Sigmoid colon (tissue), 3 donors: Measurements from ENCODE around the gene P3H2.

Source experiments
- POLR2A ChIP-seq, 2 donors: fragments of 450-650 bp; IDR thresholded peaks; one replicate each; pipeline ENCODE4 v1.6.1; 2016; ENCODE audit warnings: antibody characterized with exemption in 2 of 2, mild to moderate bottlenecking in 2 of 2, moderate library complexity in 2 of 2
- TF ChIP-seq, protein P1 (sequence below), 4 experiments: fragments of 450-650 bp in 3 of 4; fragments of 200-600 bp in 1 of 4; IDR thresholded peaks; one replicate each; pipeline ENCODE4 v1.5.1; 2016 to 2019; ENCODE audit warnings: antibody characterized with exemption in 4 of 4, mild to moderate bottlenecking in 3 of 4, moderate library complexity in 2 of 4

DNA sequence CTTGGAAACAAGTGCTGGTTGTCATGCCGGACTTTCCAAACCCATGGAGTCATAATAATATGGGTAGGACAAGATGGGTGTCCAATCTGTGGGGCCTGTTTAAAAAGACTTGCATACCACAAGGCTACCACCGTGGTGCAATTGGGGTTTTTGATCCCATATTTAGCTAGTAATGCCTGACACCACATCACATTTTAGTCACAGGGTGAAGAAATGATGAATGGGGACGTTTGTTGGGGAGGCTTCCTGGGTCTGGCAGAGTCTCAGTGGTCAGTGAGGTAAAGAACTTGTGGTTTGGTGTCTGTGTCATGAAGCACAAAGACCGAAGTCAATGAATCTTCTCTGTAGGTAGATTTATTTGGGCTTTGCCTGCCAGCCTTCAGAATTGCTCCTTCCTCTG, 31.0 kb downstream of the P3H2 start:
- TF ChIP-seq, protein P1, sequence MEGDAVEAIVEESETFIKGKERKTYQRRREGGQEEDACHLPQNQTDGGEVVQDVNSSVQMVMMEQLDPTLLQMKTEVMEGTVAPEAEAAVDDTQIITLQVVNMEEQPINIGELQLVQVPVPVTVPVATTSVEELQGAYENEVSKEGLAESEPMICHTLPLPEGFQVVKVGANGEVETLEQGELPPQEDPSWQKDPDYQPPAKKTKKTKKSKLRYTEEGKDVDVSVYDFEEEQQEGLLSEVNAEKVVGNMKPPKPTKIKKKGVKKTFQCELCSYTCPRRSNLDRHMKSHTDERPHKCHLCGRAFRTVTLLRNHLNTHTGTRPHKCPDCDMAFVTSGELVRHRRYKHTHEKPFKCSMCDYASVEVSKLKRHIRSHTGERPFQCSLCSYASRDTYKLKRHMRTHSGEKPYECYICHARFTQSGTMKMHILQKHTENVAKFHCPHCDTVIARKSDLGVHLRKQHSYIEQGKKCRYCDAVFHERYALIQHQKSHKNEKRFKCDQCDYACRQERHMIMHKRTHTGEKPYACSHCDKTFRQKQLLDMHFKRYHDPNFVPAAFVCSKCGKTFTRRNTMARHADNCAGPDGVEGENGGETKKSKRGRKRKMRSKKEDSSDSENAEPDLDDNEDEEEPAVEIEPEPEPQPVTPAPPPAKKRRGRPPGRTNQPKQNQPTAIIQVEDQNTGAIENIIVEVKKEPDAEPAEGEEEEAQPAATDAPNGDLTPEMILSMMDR (IDR thresholded peaks at IDR 0.05): no peak
- no peak for TF ChIP-seq POLR2A (IDR thresholded peaks at IDR 0.05)
